Measurements from ENCODE around the gene PTDSS2.

The PTDSS2 gene

GRCh38 chr11:533586-534395 lies 83.7 kb downstream of the PTDSS2 start:
- DNase-seq: no peak

GRCh38 chr11:534396-535209 lies 84.5 kb downstream of the PTDSS2 start:
- DNase-seq: peak in 2 of 5 donors; percentile 27 to 53

GRCh38 chr11:535210-535518 lies 85.1 kb downstream of the PTDSS2 start:
- DNase-seq: no peak

- DNase-seq: peak; percentile 93 to 98 (median 95)
Measured at GRCh38 chr11:535519-536454, 85.7 kb downstream of the PTDSS2 start, which contains the start of gene HRAS. HRAS (minus strand) TSS chr11:535576.

- peak; percentile 84 to 89 (median 87) for DNase-seq
Measured at GRCh38 chr11:536841-537621, 87.0 kb downstream of the PTDSS2 start, which contains the start of gene LRRC56. LRRC56 (plus strand) TSS chr11:537527; CDS start chr11:540685, 3,158 bp downstream.

GRCh38 chr11:537622-538430 lies 87.7 kb downstream of the PTDSS2 start:
- no peak for DNase-seq

- peak in 1 of 5 donors; percentile 13 for DNase-seq
Measured at GRCh38 chr11:538431-539051, 88.5 kb downstream of the PTDSS2 start.

GRCh38 chr11:539971-540481 lies 89.9 kb downstream of the PTDSS2 start:
- DNase-seq: peak in 1 of 5 donors; percentile 6

Data from T-helper 1 cell (primary cell).